B cell (primary cell): ENCODE data around the gene CRTAP. TPM values are rescaled to one million over a fixed set of nuclear protein-coding genes. Genes with fewer than 3 reads are reported as not detected.

Source experiments
- ATAC-seq: fragments of 200-7000 bp; cut with Tn5 transposase; one replicate; pipeline ENCODE4 v1.10.0; 2021; ENCODE audit warnings: low read depth, mild to moderate bottlenecking, moderate number of reproducible peaks, moderate library complexity
- CTCF ChIA-PET: fragments of 350-600 bp; sonication (Branson Sonifier 250); formaldehyde crosslinking; loops from one replicate; lab custom pipeline; 2021; ENCODE audit warnings: antibody characterized with exemption, inconsistent platforms; lab: Charles Lee
- POLR2A ChIA-PET: fragments of 350-600 bp; sonication (Branson Sonifier 250); formaldehyde crosslinking; loops from one replicate; lab custom pipeline; 2021; ENCODE audit warnings: antibody characterized with exemption; lab: Charles Lee
- DNase-seq: peaks from one replicate; pipeline ENCODE4 v3.0.0; 2013
- H2AFZ ChIP-seq: 2 replicates; pipeline ENCODE4 v1.6.1; 2012; ENCODE audit warnings: mild to moderate bottlenecking, low read depth, low read length; ENCODE audit not compliant: insufficient read depth, poor library complexity, severe bottlenecking
- H3K27ac ChIP-seq, 2 donors: 1 replicate in 1 of 2; 2 replicates in 1 of 2; pipeline ENCODE4 v1.5.1; 2012 to 2013; ENCODE audit warnings: low read length in 2 of 2, mild to moderate bottlenecking in 2 of 2, moderate library complexity in 1 of 2
- H3K27me3 ChIP-seq, 4 experiments: fragments of 200-600 bp in 1 of 4; sonication (generic) in 1 of 4; replicated peaks in 1 of 4; 1 replicate in 2 of 4; 2 replicates in 2 of 4; pipeline versions ENCODE4 v1.6.1 to v1.7.0; 2013 to 2016; ENCODE audit warnings: low read length in 3 of 4, mild to moderate bottlenecking in 2 of 4, mixed read lengths in 1 of 4, moderate library complexity in 1 of 4; ENCODE audit not compliant: insufficient read depth in 4 of 4, control insufficient read depth in 3 of 4; ENCODE audit errors: control extremely low read depth in 1 of 4
- H3K36me3 ChIP-seq, 2 experiments: replicated peaks in 1 of 2; 1 replicate in 1 of 2; 2 replicates in 1 of 2; pipeline versions ENCODE4 v1.6.1 to v1.7.1; 2013; ENCODE audit warnings: low read length in 1 of 2; ENCODE audit not compliant: insufficient read depth in 2 of 2, control insufficient read depth in 1 of 2; ENCODE audit errors: control extremely low read depth in 1 of 2, extremely low read depth in 1 of 2
- H3K4me1 ChIP-seq, 2 donors: fragments of 200-600 bp in 1 of 2; sonication (generic) in 1 of 2; 1 replicate in 1 of 2; 2 replicates in 1 of 2; pipeline versions ENCODE4 v1.5.1 to v1.6.1; 2013 to 2017; ENCODE audit warnings: low read length in 2 of 2; ENCODE audit not compliant: control insufficient read depth in 2 of 2, insufficient read depth in 2 of 2
- H3K4me2 ChIP-seq: replicated peaks from 2 replicates; pipeline ENCODE3; 2012; ENCODE audit warnings: mild to moderate bottlenecking, low read depth, low read length; ENCODE audit not compliant: poor library complexity, severe bottlenecking
- H3K4me3 ChIP-seq, 5 experiments: fragments of 200-600 bp in 1 of 5; sonication (generic) in 1 of 5; 1 replicate in 3 of 5; 2 replicates in 2 of 5; pipeline versions ENCODE4 v1.5.1 to v1.7.0; 2011 to 2016; ENCODE audit warnings: low read length in 4 of 5, mild to moderate bottlenecking in 4 of 5, low read depth in 2 of 5, control low read depth in 1 of 5, moderate library complexity in 1 of 5; ENCODE audit not compliant: insufficient read depth in 1 of 5; ENCODE audit errors: control extremely low read depth in 1 of 5, extremely low read depth in 1 of 5
- H3K79me2 ChIP-seq: fragments of 200-600 bp; sonication (generic); one replicate; pipeline ENCODE4 v1.6.0; 2016; ENCODE audit warnings: low read length; ENCODE audit not compliant: control insufficient read depth, insufficient read depth
- H3K9ac ChIP-seq: fragments of 200-600 bp; sonication (generic); 2 replicates; pipeline ENCODE4 v1.6.1; 2017; ENCODE audit warnings: mild to moderate bottlenecking, low read length, moderate library complexity
- H3K9me3 ChIP-seq, 3 donors: one replicate each; pipeline versions ENCODE4 v1.6.1 to v1.7.1; 2013; ENCODE audit warnings: low read length in 2 of 3; ENCODE audit not compliant: control insufficient read depth in 2 of 3, insufficient read depth in 1 of 3; ENCODE audit errors: control extremely low read depth in 1 of 3
- H4K20me1 ChIP-seq: 2 replicates; pipeline ENCODE4 v1.6.0; 2012; ENCODE audit warnings: mild to moderate bottlenecking, low read length; ENCODE audit not compliant: insufficient read depth, control insufficient read depth, poor library complexity, severe bottlenecking
- H3K27ac Mint-ChIP-seq: one replicate; pipeline ENCODE4 v1.8.0; 2021; ENCODE audit warnings: mixed read lengths
- H3K27me3 Mint-ChIP-seq: one replicate; pipeline ENCODE4 v1.8.0; 2021; ENCODE audit warnings: mixed read lengths
- H3K4me1 Mint-ChIP-seq: one replicate; pipeline ENCODE4 v1.8.0; 2021; ENCODE audit warnings: mixed read lengths
- H3K4me3 Mint-ChIP-seq: one replicate; pipeline ENCODE4 v1.8.0; 2021; ENCODE audit warnings: mixed read lengths
- H3K9me3 Mint-ChIP-seq: one replicate; pipeline ENCODE4 v1.8.0; 2022; ENCODE audit warnings: mixed read lengths; ENCODE audit not compliant: insufficient read depth
- EZH2 ChIP-seq: IDR thresholded peaks from 2 replicates; pipeline ENCODE4 v1.6.1; 2012; ENCODE audit warnings: borderline replicate concordance, low read depth, mild to moderate bottlenecking, moderate library complexity, low read length; ENCODE audit not compliant: insufficient read depth, poor library complexity, severe bottlenecking
- WGBS: methylation state at CpG from one replicate; pipeline ENCODE4 v1.1.5; 2013; ENCODE audit warnings: missing lambda C conversion rate; ENCODE audit not compliant: insufficient coverage; 5-methylcytosine and 5-hydroxymethylcytosine counted together
- intact Hi-C: fragments of 100-400 bp; cut with micrococcal nuclease; formaldehyde crosslinking; loops from one replicate; pipeline ENCODE4 v1.10.0; 2022
- polyA plus RNA-seq: library from polyadenylated mRNA; depleted of rRNA; stranded (reverse); fragments of >200 nt; gene quantifications from 2 replicates; pipeline ENCODE4 v1.2.3, GENCODE V29; 2012
- total RNA-seq, 2 donors: library from RNA; stranded (reverse); fragments of 120-200 nt in 1 of 2; gene quantifications; 1 replicate in 1 of 2; 2 replicates in 1 of 2; pipeline versions ENCODE4 v1.2.3 to v1.2.4, GENCODE V29; 2013 to 2022
- TF ChIP-seq, protein P1 (sequence below): fragments of 200-600 bp; IDR thresholded peaks from one replicate; pipeline ENCODE4 v1.8.0; 2022; ENCODE audit warnings: antibody characterized with exemption, mild to moderate bottlenecking

CRTAP gene
- total and polyA plus RNA-seq, 2 donors (not counting 1 experiment from before 2014, with no cell fraction given), result 20.3 to 55.0 TPM

DNA sequence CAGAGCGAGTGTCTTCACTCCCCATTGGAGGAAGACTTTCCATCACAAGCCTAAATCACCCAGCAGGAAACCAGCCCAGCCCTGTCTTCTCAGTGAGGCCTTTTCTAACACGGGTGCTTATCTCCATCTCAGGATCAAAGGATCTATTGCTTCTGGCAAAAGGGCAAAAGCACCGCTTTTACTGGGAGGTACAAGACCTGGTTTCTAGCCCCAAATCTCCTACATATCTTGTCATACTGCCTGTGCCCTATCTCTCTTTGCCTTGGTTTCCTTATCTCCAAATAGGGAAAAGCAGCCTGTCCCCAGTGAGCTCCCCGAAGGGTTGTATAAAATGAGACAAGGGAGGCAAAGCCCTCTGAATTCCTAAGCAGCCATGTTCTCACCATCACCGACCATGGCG lies 22.1 kb upstream of the CRTAP start:
- Histone ChIP-seq H3K9me3 (no peaks in the 10 kb centered on the region), H3K36me3 (peaks cover 0 to 32% of the 10 kb centered on the region in 2 experiments), H4K20me1 (peaks cover 8% of the 10 kb centered on the region), H3K9ac (no peak overlapping the region), H3K4me1 (peaks cover 29 to 36% of the 10 kb centered on the region in 2 donors), H3K4me3 (no peak overlapping the region), H2AFZ (no peak overlapping the region), H3K4me2 (no peak overlapping the region), H3K27ac (peak overlapping the region in 1 of 2 donors; percentile 70), H3K79me2 (peaks cover 85% of the 10 kb centered on the region), H3K27me3 (no peaks in the 10 kb centered on the region)
- TF ChIP-seq, protein P1, sequence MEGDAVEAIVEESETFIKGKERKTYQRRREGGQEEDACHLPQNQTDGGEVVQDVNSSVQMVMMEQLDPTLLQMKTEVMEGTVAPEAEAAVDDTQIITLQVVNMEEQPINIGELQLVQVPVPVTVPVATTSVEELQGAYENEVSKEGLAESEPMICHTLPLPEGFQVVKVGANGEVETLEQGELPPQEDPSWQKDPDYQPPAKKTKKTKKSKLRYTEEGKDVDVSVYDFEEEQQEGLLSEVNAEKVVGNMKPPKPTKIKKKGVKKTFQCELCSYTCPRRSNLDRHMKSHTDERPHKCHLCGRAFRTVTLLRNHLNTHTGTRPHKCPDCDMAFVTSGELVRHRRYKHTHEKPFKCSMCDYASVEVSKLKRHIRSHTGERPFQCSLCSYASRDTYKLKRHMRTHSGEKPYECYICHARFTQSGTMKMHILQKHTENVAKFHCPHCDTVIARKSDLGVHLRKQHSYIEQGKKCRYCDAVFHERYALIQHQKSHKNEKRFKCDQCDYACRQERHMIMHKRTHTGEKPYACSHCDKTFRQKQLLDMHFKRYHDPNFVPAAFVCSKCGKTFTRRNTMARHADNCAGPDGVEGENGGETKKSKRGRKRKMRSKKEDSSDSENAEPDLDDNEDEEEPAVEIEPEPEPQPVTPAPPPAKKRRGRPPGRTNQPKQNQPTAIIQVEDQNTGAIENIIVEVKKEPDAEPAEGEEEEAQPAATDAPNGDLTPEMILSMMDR, result no peak
- no peak for TF ChIP-seq EZH2
- WGBS, result 88% methylated on average over 3 of the region's 6 CpGs
- H3K4me3 Mint-ChIP-seq, result no peak overlapping the region
- H3K9me3 Mint-ChIP-seq, result no peaks in the 10 kb centered on the region
- H3K4me1 Mint-ChIP-seq, result peaks cover 73% of the 10 kb centered on the region
- no peaks in the 10 kb centered on the region for H3K27me3 Mint-ChIP-seq
- peak overlapping the region; percentile 43 for H3K27ac Mint-ChIP-seq
- ATAC-seq (no peak), DNase-seq (no peak)
- ChIA-PET CTCF (no interaction called here), POLR2A (no interaction called here)
- intact Hi-C loops, result loop anchor here (10.0 kb wide), 1 partner anchor 407 kb away; the partner anchor contains the start of gene CNOT10

DNA sequence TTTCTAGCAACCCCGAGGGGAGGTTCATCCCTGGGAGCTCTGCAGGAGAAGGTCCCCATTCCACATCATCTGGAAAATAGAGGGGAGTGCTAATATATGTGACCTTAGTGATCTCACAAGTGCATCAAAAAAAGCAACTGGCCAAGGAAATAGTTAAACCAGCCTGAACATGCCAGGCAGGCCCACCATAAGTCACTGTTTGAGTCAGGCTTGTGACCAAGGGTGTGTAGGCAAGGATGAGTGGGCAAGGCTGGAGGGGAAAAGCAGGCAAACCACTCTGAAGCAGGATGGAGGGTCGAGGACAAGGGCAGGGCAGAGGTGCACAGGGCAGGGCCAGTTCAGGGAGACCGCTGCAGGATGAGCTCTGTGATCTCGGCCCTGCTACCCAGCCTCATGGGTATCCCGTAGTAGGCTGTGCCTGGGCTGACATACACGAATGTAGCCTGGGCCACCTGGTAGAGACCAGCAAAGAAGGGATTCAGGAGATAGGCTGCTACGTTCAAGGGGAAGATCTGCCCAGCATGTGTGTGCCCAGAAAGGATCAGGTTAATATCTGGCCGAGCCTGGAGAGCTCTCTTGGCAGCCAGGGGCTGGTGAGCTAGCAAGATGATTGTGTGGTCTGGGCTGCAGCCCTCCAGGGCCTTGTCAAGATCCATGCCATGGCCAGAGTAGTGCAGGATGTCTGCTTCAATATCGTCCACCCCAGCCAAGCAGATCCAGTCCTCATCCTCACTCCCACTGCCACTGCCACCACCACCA lies 21.1 kb upstream of the CRTAP start:
- POLR2A ChIA-PET, result interaction anchor here (0.7 kb wide), 1 partner anchor 1132 kb away, joined by 4 read pairs; no protein-coding TSS in a partner anchor
- H3K9me3 ChIP-seq, result no peaks in the 10 kb centered on the region
- H3K4me3 ChIP-seq, result no peak overlapping the region
- H3K9ac ChIP-seq, result no peak overlapping the region
- no peak for DNase-seq
- no peak overlapping the region for H3K27ac ChIP-seq
- intact Hi-C loops, result loop anchor here (10.0 kb wide), 1 partner anchor 408 kb away; the partner anchor contains the start of gene CNOT10
- H3K27me3 ChIP-seq, result no peaks in the 10 kb centered on the region
- no peaks in the 10 kb centered on the region for H3K9me3 Mint-ChIP-seq
- no peaks in the 10 kb centered on the region for H3K27me3 Mint-ChIP-seq
- H3K4me3 Mint-ChIP-seq, result no peak overlapping the region
- H3K36me3 ChIP-seq, result peaks cover 0 to 32% of the 10 kb centered on the region in 2 experiments
- CTCF ChIA-PET, result no interaction called here
- H3K4me1 Mint-ChIP-seq, result peaks cover 71% of the 10 kb centered on the region
- TF ChIP-seq, protein P1, result no peak
- no peak for TF ChIP-seq EZH2
- H2AFZ ChIP-seq, result no peak overlapping the region
- H3K27ac Mint-ChIP-seq, result no peak overlapping the region
- ATAC-seq, result no peak
- peaks cover 7% of the 10 kb centered on the region for H4K20me1 ChIP-seq
- no peak overlapping the region for H3K4me2 ChIP-seq
- WGBS, result 95% methylated on average over 8 of the region's 9 CpGs
- H3K79me2 ChIP-seq, result peaks cover 85% of the 10 kb centered on the region
- H3K4me1 ChIP-seq, result peaks cover 34 to 37% of the 10 kb centered on the region in 2 donors
